GM23338 (cell line): ENCODE results near the gene ATF7IP.

Experiments
- CREB1 ChIP-seq: fragments of 250-450 bp; sonication (Bioruptor Pico); IDR thresholded peaks from 2 replicates; pipeline ENCODE4 v1.5.0; 2020; ENCODE audit warnings: low read depth, mild to moderate bottlenecking, moderate library complexity
- EZH2 ChIP-seq: fragments of 200-600 bp; sonication (generic); IDR thresholded peaks from one replicate; pipeline ENCODE4 v1.8.0; 2017; ENCODE audit warnings: antibody characterized with exemption, mild to moderate bottlenecking, low read depth; ENCODE audit not compliant: unreplicated experiment
- NANOG ChIP-seq: IDR thresholded peaks from 2 replicates; pipeline ENCODE4 v1.6.1; 2016; ENCODE audit warnings: antibody characterized with exemption, borderline replicate concordance
- POLR2AphosphoS5 ChIP-seq: IDR thresholded peaks from 2 replicates; pipeline ENCODE4 v1.6.1; 2016; ENCODE audit warnings: antibody characterized with exemption, low read depth
- ZNF114 ChIP-seq: fragments of 250-450 bp; sonication (Bioruptor Pico); IDR thresholded peaks from 2 replicates; pipeline ENCODE4 v1.5.0; 2020; ENCODE audit warnings: mild to moderate bottlenecking, moderate library complexity
- TF ChIP-seq, protein P1 (sequence below), 2 experiments: fragments of 200-600 bp in 1 of 2; sonication (generic) in 1 of 2; conservative IDR thresholded peaks; 2 replicates each; pipeline versions ENCODE4 v1.5.1 to v1.6.1; 2016 to 2017; ENCODE audit warnings: antibody characterized with exemption in 2 of 2, low read depth in 2 of 2, mild to moderate bottlenecking in 2 of 2, moderate library complexity in 1 of 2
- TF ChIP-seq, protein P2 (sequence below): IDR thresholded peaks from one replicate; pipeline ENCODE4 v1.6.1; 2018; ENCODE audit warnings: antibody characterized with exemption; ENCODE audit not compliant: unreplicated experiment
- TF ChIP-seq, protein P3 (sequence below): IDR thresholded peaks from 2 replicates; pipeline ENCODE4 v1.6.1; 2016; ENCODE audit warnings: antibody characterized with exemption

DNA sequence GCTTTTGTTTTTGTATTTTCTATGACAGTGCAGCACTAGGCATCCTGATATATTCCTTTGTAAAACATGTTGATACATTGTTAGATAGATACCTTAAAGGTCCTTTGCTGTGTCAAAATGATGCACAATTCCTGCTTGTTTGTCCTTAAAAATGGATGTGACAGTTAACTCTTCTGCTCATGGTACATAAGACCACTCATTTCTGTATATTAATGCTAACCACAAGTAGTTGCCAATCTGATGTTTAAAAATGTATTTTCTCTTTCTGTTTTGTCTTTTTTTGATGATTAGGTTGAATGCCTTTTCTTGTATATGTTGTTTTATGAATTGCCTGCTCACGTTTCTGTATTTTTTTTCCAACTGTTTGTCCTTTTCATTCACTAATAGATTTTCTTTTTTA, 35.1 kb downstream of the ATF7IP start:
- TF ChIP-seq, protein P1, sequence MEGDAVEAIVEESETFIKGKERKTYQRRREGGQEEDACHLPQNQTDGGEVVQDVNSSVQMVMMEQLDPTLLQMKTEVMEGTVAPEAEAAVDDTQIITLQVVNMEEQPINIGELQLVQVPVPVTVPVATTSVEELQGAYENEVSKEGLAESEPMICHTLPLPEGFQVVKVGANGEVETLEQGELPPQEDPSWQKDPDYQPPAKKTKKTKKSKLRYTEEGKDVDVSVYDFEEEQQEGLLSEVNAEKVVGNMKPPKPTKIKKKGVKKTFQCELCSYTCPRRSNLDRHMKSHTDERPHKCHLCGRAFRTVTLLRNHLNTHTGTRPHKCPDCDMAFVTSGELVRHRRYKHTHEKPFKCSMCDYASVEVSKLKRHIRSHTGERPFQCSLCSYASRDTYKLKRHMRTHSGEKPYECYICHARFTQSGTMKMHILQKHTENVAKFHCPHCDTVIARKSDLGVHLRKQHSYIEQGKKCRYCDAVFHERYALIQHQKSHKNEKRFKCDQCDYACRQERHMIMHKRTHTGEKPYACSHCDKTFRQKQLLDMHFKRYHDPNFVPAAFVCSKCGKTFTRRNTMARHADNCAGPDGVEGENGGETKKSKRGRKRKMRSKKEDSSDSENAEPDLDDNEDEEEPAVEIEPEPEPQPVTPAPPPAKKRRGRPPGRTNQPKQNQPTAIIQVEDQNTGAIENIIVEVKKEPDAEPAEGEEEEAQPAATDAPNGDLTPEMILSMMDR (conservative IDR thresholded peaks at IDR 0.05; ENCODE audit: low read depth in 2 of 2), result no peak
- TF ChIP-seq EZH2 (no peak), CREB1 (CRISPR knock-in tag) (no peak), POLR2AphosphoS5 (no peak), ZNF114 (CRISPR knock-in tag) (no peak), NANOG (no peak)
- TF ChIP-seq, protein P2, sequence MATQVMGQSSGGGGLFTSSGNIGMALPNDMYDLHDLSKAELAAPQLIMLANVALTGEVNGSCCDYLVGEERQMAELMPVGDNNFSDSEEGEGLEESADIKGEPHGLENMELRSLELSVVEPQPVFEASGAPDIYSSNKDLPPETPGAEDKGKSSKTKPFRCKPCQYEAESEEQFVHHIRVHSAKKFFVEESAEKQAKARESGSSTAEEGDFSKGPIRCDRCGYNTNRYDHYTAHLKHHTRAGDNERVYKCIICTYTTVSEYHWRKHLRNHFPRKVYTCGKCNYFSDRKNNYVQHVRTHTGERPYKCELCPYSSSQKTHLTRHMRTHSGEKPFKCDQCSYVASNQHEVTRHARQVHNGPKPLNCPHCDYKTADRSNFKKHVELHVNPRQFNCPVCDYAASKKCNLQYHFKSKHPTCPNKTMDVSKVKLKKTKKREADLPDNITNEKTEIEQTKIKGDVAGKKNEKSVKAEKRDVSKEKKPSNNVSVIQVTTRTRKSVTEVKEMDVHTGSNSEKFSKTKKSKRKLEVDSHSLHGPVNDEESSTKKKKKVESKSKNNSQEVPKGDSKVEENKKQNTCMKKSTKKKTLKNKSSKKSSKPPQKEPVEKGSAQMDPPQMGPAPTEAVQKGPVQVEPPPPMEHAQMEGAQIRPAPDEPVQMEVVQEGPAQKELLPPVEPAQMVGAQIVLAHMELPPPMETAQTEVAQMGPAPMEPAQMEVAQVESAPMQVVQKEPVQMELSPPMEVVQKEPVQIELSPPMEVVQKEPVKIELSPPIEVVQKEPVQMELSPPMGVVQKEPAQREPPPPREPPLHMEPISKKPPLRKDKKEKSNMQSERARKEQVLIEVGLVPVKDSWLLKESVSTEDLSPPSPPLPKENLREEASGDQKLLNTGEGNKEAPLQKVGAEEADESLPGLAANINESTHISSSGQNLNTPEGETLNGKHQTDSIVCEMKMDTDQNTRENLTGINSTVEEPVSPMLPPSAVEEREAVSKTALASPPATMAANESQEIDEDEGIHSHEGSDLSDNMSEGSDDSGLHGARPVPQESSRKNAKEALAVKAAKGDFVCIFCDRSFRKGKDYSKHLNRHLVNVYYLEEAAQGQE, result no peak
- TF ChIP-seq, protein P3, sequence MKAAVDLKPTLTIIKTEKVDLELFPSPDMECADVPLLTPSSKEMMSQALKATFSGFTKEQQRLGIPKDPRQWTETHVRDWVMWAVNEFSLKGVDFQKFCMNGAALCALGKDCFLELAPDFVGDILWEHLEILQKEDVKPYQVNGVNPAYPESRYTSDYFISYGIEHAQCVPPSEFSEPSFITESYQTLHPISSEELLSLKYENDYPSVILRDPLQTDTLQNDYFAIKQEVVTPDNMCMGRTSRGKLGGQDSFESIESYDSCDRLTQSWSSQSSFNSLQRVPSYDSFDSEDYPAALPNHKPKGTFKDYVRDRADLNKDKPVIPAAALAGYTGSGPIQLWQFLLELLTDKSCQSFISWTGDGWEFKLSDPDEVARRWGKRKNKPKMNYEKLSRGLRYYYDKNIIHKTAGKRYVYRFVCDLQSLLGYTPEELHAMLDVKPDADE, result no peak
